Suppressor macrophage treated with lipopolysaccharide for 1 hour (primary cell): ENCODE data around the gene PLCG2.
"Not testable (repeated sequence)": the region's sequence is repeated elsewhere in the genome, so short reads cannot be mapped to it uniquely, and the experiment has no call there.

Experiments
- DNase-seq, 3 donors: peaks; one replicate each; pipeline ENCODE4 v3.0.0-alpha.2; 2020 to 2022

The PLCG2 gene

DNA sequence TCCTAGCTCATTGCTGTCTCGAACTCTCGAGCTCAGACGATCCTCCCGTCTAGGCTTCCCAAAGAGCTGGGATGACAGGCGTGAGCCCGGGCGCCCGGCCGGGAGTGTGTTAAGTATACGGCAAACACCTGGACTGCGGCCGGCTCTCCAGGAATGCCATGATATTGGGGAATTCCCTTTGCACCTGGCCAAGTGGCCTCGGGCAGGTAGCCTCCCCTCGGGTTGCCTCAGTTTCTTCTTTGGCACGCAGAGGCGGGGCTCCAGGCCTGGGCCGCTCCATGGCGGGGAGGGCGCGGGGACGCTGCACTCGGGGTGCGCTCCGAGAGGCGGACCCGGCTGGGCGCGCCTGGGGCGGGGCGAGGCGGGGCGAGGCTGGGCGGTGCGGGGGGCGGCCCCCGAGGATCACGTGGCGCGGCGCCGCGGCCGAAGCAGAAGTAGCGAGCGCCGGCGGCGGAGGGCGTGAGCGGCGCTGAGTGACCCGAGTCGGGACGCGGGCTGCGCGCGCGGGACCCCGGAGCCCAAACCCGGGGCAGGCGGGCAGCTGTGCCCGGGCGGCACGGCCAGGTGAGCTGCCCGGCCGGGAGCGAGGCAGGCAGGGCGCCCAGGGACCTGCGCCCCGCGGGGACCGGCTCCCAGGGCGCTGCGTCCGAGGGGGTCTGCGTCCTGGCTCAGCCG, at the start of gene PLCG2:
Gene PLCG2, plus strand, starts transcription at position 431 of the 675 bp plus-strand sequence. CDS start 6,699 bp downstream, outside the sequence.
- peak; percentile 91 to 98 (median 96) for DNase-seq

DNA sequence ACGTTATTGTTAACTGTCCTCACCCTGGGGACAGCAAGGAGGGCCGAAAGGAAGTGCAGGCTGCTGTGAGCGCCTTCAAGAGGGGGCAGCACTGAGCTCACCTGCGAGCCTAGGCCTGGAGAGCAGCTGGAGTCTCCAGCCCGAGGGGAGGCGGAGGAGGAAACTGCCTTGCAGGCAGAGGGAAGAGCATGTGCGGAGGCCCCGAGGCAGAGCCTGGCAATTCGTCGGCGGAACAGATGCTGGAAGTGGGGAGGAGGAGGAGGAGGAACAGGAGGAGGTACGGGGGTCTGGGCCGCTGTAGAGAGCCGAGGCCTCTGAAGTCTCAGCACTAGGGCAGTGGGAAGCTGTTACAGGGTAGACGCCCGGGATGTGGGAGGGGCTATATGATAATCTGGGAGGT, 49.6 kb upstream of the PLCG2 start:
- DNase-seq, result no peak

DNA sequence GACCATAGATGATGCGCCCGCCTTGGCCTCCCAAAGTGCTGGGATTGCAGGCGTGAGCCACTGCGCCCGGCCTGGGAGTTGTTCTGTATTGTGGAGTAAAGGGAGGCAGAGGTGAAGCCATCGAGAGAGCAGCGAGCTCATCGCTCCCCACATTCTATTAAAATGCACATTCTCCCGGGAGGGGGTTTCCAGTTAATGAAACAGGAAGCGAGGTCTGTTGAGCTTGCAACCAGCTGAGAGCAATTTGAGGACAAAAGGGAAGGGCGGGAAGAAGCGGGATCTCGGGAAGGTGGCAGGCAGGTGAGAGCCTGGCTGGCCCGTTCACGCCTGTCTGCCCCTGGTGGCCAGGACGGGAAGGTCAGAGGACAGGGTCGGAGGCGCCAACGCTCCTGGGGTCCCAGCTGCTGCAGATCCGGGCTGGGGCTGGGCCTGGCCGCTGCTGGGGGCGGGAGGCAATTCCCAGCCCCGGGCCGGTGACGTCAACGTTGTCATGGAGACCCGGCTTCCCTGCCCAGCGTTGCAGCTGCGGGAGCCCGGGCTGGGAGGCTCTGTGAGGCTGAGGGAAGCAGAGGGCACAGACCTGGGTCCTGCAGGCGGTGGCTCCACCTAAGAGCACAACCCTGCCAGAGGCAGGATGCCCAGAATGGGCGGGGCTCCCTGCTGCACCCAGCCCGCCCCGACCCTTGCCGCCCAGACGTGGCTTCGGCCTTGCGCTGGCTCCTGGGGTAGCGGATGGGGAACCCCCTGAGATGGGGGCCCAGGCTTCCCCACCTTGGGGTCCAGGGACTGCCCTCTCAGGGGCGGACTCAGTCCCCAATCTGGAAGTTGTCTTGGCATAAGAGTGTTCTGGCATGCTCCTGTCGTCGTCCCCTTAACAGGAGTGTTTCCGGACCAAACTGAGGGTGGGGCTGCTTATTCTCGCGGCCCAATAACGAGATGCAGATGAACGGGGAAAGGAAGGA, 48.7 kb upstream of the PLCG2 start:
- peak; percentile 86 to 94 (median 91) for DNase-seq

DNA sequence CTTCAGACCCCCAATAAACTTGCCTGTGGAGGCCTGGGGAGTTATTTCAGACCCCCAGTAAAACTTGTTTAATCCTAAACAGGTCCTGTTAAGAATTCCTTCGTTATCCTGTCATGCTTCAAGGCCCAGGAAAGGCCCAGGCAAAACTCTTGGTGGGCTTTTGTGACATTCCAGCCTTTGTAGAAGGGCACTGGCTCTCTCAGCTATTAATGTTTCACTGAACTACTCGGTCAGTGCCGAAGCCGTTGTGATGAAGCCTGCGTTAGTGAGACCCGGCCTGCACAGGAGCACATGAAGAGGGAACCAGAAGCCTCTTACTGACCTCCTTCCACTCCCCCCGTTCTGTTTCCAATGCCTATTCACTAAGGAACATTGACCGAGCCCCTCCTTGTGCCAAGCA, 47.4 kb upstream of the PLCG2 start:
- DNase-seq, result no peak

DNA sequence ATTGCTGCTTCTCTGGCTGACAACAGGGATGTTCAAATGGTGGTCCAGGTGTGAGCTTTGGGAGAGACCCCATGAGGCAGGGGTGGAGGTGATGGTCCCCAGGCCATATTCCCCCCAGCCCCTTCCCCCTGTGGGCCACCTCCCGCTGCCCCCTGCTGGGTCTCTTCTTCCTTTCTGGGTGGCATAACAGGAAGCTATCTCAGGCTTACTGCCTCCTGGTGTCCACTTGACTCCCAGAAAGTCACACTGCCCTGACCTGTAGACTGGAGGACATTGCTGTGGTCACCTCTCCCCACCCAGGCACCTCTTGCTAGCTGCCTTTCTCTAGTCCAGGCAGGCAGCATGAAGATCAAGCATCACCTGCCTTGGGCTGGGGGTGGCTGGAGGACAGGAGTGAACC, 46.4 kb upstream of the PLCG2 start:
- no peak for DNase-seq

DNA sequence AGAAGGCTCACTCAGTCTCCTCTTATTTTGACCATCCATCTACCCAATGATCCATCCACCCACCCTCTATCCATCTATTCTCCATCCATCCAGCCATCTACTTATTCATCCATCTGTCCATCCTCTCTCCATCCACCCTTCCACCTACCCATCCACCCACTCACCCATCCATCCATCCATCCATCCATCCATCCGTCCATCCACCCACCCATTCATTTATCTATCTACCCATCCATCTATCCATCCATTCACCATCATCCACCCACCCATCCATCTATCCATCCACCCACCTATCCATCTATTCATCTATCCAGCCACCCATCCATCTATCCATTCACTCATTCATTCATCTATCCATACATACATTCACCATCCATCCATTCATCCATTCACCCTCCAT, 45.8 kb upstream of the PLCG2 start:
- no peak for DNase-seq

DNA sequence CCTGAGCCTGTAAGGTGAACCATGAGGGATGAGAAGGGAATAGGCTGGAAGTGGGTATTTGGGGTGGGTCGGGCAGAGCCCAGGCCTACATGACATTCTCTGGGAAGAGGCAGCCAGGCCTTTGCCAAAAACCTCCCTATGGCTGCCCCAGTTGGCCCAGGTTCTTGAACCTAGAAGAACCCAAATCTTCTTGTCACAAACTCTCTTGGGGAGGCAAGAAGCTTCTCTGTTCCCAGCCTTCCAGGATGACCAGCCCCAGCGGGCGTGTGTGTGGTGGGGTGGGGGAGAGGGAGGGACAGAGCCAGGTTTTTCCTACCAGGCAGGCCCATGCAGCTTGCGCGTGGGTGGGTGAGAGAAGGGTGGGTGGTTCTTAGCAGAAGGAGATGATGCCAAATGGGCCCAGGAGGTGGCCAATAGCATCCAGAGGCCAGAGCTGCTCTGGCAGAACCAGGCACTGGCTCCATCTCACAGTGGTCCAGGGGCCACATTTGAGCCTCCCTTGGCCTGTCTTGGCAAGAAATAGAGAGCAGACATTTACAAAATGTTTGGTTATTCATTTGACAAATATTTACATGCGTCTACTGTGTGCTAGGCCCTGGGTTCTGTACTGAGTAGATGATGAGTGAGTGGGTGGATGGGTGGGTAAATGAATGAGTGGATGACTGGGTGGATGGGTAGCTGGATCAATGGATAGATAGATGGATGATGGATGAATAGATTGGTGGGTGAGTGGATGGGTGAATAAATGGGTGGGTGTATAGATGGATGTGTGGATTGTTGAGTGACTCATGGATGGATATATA, 44.3 kb upstream of the PLCG2 start:
- DNase-seq, result peak in 1 of 3 donors; percentile 36

DNA sequence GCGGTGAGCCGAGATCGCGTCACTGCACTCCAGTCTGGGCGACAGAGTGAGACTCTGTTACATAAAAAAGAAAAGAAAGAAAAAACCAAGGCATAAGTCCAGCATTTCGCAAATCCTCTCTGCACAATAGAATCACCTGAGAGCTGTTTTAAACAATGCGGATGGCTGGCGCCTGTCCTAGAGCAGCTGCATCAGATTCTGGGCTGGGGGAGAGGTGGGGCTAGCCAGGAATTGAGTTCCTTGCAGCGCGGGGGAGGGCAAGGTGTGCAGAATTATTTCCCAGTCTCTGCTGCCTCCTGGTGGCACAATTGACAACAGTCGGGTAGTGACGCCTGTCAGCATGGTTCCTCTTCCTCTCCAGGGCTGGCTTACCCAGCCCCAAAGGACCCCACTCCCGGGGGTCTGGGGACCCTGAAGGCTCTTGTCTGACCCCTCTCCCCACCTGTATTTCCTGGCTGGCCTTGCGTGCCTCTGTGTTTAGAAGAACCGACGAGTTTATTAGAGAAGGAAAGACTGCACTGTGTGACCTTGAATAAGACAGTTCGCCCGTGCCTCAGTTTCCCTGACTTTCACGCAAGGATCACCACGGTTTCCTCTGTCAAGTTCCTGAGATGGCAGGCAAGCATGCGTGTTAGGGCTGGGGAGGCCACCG, 41.1 kb upstream of the PLCG2 start:
- peak; percentile 82 to 87 (median 85) for DNase-seq

DNA sequence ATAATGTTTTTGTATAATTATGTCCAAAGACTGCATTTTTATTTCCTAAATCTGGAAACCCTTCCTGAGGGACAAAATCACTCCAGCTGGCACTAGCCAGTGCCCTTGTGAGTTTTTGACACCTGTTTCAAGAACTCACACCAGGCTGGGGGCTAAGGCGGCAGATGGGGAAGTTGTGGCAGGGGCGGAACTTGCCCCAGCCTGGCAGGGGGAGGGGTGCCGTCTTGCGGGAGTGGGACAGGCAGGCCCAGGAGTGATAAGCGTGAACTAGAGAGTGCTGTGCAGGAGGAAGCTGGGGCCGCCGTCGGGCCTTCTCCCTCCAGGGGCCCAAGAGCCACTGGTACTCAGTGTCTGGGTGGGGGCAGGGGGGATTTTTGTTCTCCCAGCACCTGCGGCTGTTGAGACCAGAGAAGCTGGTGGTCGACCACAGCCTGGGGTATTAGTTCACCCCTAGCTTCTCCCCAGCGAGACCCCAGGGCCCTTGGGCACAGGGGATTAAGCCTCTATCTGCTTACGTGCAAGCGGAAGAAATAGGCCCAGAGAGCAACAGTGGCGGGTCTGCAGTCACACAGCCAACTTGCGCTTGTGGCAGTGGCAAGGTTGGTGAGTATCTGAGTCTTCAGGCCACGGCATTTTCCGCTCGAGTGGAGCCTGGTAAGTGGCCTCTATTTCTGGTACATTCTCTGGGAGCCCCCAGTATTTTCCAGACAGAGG, 40.2 kb upstream of the PLCG2 start:
- peak; percentile 55 to 72 (median 57) for DNase-seq

DNA sequence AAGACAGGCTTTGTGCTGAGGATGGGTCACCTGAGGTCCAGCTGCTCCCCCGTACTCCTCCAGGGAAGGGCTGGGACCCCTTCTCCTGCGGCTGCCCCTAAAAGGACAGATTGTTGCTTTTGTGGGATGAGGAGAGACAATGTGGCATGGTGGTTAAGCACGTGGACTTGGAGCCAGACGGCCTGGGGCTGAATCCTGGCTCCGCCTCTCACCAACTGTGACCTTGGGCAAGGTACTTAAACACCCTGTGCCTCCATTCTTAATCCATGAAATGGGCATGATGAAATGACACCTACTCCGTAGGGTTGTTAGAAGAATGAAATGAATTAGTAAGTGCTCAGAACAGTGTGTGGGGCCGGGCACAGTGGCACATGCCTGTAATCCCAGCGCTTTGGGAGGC, 39.6 kb upstream of the PLCG2 start:
- no peak for DNase-seq

DNA sequence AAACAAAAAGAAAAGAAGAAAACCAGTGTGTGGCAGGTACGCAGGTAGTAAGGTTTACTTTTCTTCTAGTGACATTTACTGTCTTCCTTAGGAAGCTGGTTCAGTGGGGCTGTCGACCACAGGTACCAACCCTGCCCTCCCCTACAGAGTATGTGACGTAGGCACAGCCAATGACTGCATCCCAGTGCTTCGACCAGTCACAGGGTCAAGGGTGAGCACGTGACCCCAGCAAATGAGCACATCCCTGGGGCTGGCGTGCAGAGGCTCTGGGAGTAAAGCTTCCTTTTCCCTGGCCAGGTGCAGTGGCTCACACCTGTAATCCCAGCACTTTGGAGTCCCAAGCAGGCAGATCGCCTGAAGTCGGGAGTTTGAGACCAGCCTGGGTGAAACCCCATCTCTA, 38.9 kb upstream of the PLCG2 start:
- no peak for DNase-seq

DNA sequence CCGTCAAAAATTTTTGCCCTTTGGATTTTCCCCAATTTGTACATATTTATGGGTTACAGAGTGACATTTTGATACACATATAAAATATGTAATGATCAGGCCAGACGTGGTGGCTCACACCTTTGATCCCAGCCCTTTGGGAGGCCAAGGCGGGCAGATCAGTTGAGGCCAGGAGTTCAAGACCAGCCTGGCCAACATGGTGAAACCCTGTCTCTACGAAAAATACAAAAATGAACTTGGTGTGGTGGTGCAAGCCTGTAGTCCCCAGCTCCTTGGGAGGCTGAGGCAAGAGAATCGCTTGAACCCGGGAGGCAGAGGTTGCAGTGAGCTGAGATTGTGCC, 37.7 kb upstream of the PLCG2 start:
- not testable (repeated sequence) for DNase-seq

DNA sequence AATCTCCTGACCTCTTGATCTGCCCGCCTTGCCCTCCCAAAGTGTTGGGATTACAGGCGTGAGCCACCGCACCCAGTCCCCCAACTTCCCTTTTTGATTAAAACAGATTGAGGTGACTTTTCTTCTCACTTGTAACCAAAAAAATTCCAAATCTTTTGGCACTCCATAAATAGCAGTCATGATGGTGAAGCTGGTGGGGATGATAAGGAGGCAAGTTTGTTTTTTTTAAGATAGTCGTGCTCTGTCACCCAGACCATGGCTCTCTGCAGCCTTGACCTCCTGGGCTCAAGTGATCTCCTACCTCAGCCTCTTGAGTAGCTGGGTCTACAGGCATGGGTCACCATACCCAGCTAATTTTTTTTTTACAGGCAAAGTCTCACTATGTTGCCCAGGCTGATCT, 34.7 kb upstream of the PLCG2 start:
- no peak for DNase-seq

DNA sequence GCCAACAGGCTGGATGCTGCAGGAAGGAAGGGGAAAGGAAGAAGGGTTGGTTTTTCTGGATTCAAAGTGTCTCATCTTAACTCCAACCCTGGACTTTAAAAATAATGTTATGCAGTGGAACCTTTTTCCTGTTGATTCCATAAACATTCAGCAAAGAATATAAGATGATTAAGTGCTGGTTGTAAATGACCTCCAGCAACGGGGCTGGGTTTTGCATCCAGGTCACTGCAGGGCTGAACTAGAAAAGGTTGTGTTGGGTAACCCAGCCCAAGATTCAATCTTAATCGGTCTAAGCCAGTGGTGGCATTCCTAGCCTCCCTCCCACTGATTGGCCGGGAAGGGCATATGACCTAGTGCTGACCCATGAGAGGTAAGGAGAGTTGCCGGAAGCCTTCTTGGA, 34.2 kb upstream of the PLCG2 start:
- DNase-seq, result no peak

DNA sequence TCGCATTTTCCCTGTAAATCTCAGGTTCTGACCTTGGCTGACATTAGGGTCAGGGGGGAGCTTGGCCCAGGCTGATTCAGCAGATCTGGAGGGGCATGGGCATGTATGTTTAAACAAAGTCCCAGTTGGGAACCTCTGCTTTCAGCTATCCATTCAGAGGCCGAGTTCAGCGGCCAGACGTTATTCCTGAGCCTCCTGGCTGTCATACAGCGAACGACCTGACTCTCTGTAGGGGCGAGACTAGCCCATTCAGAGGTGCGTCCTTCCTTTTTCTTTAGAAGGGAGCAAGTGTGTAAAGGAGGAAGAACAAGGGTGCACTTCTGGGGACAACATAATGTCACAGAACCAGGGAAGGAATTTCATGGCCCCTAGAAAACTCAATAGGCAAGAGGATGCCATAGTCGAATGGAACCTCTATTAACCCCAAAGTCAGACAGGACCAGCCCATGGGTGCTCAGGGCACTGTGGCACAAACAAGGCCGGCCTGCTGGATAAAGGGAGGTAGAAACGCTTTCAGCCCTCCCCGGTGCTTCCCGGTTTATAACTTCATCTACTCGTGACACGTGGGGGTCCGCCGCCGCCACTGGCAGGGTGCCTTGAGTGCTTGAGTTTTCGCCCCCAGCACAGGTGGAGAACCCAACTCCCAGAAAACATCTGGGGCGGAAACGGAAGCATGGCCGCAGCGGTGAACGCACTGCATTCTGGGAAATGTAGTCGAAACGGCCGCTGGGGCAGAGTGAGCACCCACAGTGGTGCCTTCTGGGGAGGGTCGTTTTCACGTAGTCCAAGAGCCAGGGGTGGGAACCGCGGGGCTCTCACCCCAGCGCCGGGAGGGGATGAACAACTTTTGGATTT, 33.2 kb upstream of the PLCG2 start:
- peak; percentile 63 to 79 (median 74) for DNase-seq

DNA sequence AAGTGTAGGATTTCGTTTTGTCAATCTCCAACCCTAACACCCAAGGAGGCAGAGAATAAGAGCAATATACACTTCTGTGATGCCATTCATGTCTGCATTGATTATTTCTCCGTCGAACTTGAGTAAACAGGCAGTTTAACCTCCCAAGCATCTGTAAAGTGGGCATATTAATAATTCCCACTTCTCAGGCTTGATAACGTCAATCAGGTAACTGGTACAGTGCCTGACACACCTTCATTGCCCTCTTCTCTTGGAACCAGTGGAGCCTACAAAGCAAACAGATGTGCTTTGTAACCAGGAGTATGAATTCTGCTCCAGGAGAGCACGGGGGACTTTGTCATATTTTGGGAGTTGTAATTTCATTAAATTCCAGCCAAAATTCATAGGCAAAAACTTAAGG, 32.5 kb upstream of the PLCG2 start:
- no peak for DNase-seq

DNA sequence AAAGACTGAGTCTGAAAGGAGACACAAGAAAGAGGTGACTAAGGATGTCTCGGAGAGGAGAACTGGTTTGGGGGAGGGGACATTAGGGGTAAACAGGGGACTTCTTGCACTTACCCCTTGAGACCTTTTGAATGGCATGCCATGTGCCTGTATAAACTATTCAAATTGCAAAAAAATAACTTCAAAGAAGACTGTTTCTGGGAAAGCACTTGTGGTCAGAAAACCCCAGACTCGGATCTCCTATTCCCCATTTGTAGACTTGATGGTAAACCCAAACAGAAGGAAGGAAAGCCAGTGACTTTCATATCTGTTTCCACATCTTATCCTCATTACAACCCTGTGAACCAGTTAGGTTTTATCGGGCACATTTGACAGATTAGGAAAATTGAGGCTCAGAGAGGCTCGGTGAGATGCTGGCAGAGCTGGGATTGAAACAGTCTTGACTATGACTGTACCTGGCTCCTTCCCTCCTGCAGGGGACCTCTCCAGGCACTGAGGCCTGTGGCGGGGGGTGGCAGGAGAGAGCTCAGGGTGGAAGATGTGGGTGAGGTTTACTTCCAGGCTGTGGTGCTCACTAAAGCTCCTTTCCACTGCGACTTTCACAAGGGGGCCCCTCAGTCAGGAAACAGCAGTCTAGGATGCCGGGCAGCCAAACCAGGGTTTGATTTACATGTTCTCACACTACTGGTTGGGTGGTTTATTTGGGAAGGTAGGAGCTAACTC, 30.5 kb upstream of the PLCG2 start:
- peak; percentile 44 to 80 (median 61) for DNase-seq

DNA sequence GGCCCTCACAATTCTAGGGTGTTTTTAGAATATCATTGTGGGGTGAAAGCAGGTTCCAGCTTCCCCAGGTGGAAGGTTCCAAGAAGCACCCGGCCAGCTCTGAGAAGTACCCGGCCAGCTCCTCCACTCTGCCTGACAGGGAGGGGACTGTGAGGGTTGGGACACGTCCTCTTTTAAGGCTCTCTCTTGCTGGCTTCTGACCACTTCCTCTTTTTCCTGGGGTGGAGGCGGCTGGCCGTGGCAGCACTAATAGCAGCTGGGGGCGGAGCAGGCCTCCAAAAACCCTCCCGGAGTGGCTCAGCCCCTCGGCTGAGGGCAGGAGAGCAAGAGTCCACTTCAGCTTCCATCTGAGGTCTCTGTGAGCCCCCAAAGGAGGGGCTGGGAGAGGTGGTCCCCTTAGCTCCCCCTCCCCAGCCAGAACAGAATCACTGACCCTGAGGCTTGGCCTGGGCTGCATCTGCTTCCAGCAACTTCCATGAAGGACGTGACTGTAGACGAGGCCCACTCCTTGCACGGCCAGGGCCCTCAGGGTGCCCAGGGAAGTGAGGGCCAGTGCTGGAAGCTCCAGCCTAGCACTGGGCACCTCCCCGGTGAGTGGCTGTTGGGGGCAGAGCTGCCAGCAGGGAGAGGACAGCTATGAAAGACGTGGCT, 26.7 kb upstream of the PLCG2 start:
- peak; percentile 93 to 94 (median 94) for DNase-seq

DNA sequence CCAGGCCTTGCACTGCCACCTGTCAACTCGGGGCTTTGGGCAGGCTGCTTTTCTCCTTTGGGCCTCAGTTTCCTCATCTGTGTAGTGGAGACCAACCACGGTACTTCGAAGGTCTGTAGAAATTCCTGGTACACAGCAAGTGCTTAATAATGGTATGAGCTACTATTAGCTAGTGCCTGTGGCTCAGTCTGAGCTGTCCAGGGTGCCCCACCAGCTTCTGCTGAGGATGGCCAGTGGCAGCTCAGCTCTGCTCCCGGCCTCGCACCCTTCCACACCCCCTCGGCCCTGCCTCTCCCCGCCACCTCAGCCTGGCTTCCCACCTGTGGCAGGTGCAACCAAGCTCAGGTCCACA, 26.2 kb upstream of the PLCG2 start:
- no peak for DNase-seq

DNA sequence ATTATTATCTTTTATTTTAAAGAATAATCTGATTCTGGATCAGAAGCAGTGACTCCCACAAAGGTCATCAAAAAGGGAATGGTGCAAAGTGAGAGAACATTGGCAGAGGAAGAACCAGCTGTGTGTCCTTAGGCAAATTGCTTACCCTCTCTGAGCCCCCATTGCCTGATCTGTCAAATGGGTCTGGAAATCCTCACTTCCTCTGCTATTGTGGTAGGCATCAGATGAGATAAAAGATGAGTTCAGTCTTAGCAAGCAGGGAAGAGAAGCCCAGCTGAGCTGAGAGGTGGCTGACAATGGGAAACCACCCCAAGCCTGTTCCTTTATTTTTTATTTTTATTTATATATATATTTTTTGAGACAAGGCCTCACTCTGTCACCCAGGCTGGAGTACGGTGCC, 24.2 kb upstream of the PLCG2 start:
- DNase-seq, result peak; percentile 55 to 67 (median 59)
